Embryonic facial prominence (tissue), 1 donor: ENCODE data around the gene ATP2C1.
"Not testable (repeated sequence)": the region's sequence is repeated elsewhere in the genome, so short reads cannot be mapped to it uniquely, and the experiment has no call there.

Experiments
- DNase-seq: peaks from one replicate; pipeline ENCODE4 v3.0.0-alpha.2; 2016; ENCODE audit errors: extremely low spot score

The ATP2C1 gene

GRCh38 chr3:131036200-131036816 lies 142.4 kb downstream of the ATP2C1 start:
- DNase-seq, result no peak

GRCh38 chr3:131036986-131037385 lies 143.1 kb downstream of the ATP2C1 start:
- no peak for DNase-seq

- DNase-seq, result no peak
These were observed 144.4 kb downstream of the ATP2C1 start for GRCh38 chr3:131038326-131038725.

- DNase-seq, result not testable (repeated sequence)
These were observed 148.5 kb downstream of the ATP2C1 start for GRCh38 chr3:131042271-131042985.

GRCh38 chr3:131047582-131047981 lies 153.7 kb downstream of the ATP2C1 start:
- no peak for DNase-seq

GRCh38 chr3:131048030-131048429 lies 154.1 kb downstream of the ATP2C1 start:
- no peak for DNase-seq

GRCh38 chr3:131050001-131050400 lies 156.1 kb downstream of the ATP2C1 start:
- no peak for DNase-seq

GRCh38 chr3:131053043-131053859 lies 159.4 kb downstream of the ATP2C1 start:
- no peak for DNase-seq
